CD4-positive, alpha-beta T cell treated with Interleukin-10 for 1 hour (primary cell): ENCODE results near the gene FADS1.

ENCODE experiments used
- DNase-seq: peaks from one replicate; pipeline ENCODE4 v3.0.0-alpha.2; 2020

FADS1 gene

GRCh38 chr11:61844909-61845565, 28.2 kb upstream of the FADS1 start:
- DNase-seq, result no peak

- no peak for DNase-seq
Measured at GRCh38 chr11:61842528-61842820, 25.7 kb upstream of the FADS1 start.

- DNase-seq, result no peak
Measured at GRCh38 chr11:61841636-61842527, 25.1 kb upstream of the FADS1 start.

- DNase-seq, result no peak
Measured at GRCh38 chr11:61840371-61840770, 23.6 kb upstream of the FADS1 start.

- DNase-seq, result no peak
Measured at GRCh38 chr11:61839742-61840141, 22.9 kb upstream of the FADS1 start.

GRCh38 chr11:61838921-61839320, 22.1 kb upstream of the FADS1 start:
- no peak for DNase-seq

GRCh38 chr11:61838501-61838900, 21.7 kb upstream of the FADS1 start:
- DNase-seq, result no peak

- no peak for DNase-seq
Measured at GRCh38 chr11:61837411-61838005, 20.7 kb upstream of the FADS1 start.

GRCh38 chr11:61836193-61836592, 19.4 kb upstream of the FADS1 start:
- DNase-seq, result no peak

GRCh38 chr11:61834278-61835048, 17.7 kb upstream of the FADS1 start:
- peak; percentile 64 for DNase-seq

GRCh38 chr11:61833926-61834277, 17.1 kb upstream of the FADS1 start:
- no peak for DNase-seq

GRCh38 chr11:61833471-61833870, 16.7 kb upstream of the FADS1 start:
- DNase-seq, result no peak

GRCh38 chr11:61832754-61833153, 16.0 kb upstream of the FADS1 start:
- DNase-seq, result no peak

- DNase-seq, result no peak
Measured at GRCh38 chr11:61832207-61832606, 15.4 kb upstream of the FADS1 start.

GRCh38 chr11:61830237-61831105, 13.7 kb upstream of the FADS1 start:
- DNase-seq, result no peak

GRCh38 chr11:61829806-61830205, 13.0 kb upstream of the FADS1 start:
- DNase-seq, result no peak

GRCh38 chr11:61828629-61829407, 12.0 kb upstream of the FADS1 start:
- DNase-seq, result peak; percentile 25

GRCh38 chr11:61828379-61828628, 11.5 kb upstream of the FADS1 start:
- DNase-seq, result no peak

- peak; percentile 67 for DNase-seq
Measured at GRCh38 chr11:61827571-61828378, 11.0 kb upstream of the FADS1 start, which contains the start of gene FADS2. TSS of gene FADS2 (plus strand) at chr11:61828300. CDS start at chr11:61828391, 91 bp downstream.

GRCh38 chr11:61826930-61827570, 10.2 kb upstream of the FADS1 start:
- peak; percentile 11 for DNase-seq
